HEK293 (cell line): ENCODE measurements around the gene MSLN.

Experiments used
- BCL11A ChIP-seq: fragments of 450-650 bp; formaldehyde crosslinking; IDR thresholded peaks from 2 replicates; pipeline ENCODE4 v1.5.1; 2016; ENCODE audit warnings: low read depth, missing biosample characterization, missing genetic modification characterization
- BCL11B ChIP-seq: fragments of 450-650 bp; formaldehyde crosslinking; IDR thresholded peaks from 2 replicates; pipeline ENCODE4 v1.5.1; 2016; ENCODE audit warnings: low read depth, missing biosample characterization, missing genetic modification characterization
- FEZF1 ChIP-seq: fragments of 450-650 bp; formaldehyde crosslinking; IDR thresholded peaks from 2 replicates; pipeline ENCODE4 v1.5.1; 2016; ENCODE audit warnings: missing biosample characterization, missing genetic modification characterization
- GLIS2 ChIP-seq: fragments of 450-650 bp; formaldehyde crosslinking; IDR thresholded peaks from 2 replicates; pipeline ENCODE4 v1.5.1; 2016; ENCODE audit warnings: missing biosample characterization, missing genetic modification characterization
- KLF10 ChIP-seq: fragments of 450-650 bp; IDR thresholded peaks from 2 replicates; pipeline ENCODE4 v1.5.1; 2018; ENCODE audit warnings: missing biosample characterization, mild to moderate bottlenecking, missing genetic modification characterization
- KLF8 ChIP-seq: fragments of 450-650 bp; formaldehyde crosslinking; IDR thresholded peaks from 2 replicates; pipeline ENCODE4 v1.5.1; 2016; ENCODE audit warnings: missing biosample characterization, missing genetic modification characterization
- SCRT2 ChIP-seq: fragments of 450-650 bp; formaldehyde crosslinking; IDR thresholded peaks from 2 replicates; pipeline ENCODE4 v1.5.1; 2016; ENCODE audit warnings: missing biosample characterization, missing genetic modification characterization
- SP2 ChIP-seq: fragments of 450-650 bp; formaldehyde crosslinking; IDR thresholded peaks from 2 replicates; pipeline ENCODE4 v1.5.1; 2016; ENCODE audit warnings: missing biosample characterization, missing genetic modification characterization
- YY1 ChIP-seq: fragments of 450-650 bp; formaldehyde crosslinking; IDR thresholded peaks from 2 replicates; pipeline ENCODE4 v1.5.1; 2018; ENCODE audit warnings: missing biosample characterization, missing genetic modification characterization
- ZBTB20 ChIP-seq: fragments of 450-650 bp; formaldehyde crosslinking; IDR thresholded peaks from 2 replicates; pipeline ENCODE4 v1.5.1; 2016; ENCODE audit warnings: missing biosample characterization, missing genetic modification characterization
- ZBTB21 ChIP-seq: fragments of 450-650 bp; formaldehyde crosslinking; IDR thresholded peaks from 2 replicates; pipeline ENCODE4 v1.5.1; 2017; ENCODE audit warnings: missing biosample characterization, missing genetic modification characterization
- ZBTB8A ChIP-seq: fragments of 450-650 bp; formaldehyde crosslinking; IDR thresholded peaks from 2 replicates; pipeline ENCODE4 v1.5.1; 2016; ENCODE audit warnings: missing biosample characterization, missing genetic modification characterization
- ZIC2 ChIP-seq: fragments of 450-650 bp; formaldehyde crosslinking; IDR thresholded peaks from 2 replicates; pipeline ENCODE4 v1.5.1; 2016; ENCODE audit warnings: missing biosample characterization, missing genetic modification characterization
- ZNF112 ChIP-seq: fragments of 450-650 bp; formaldehyde crosslinking; IDR thresholded peaks from 2 replicates; pipeline ENCODE4 v1.5.0; 2017; ENCODE audit warnings: missing biosample characterization, missing genetic modification characterization
- ZNF121 ChIP-seq: fragments of 450-650 bp; formaldehyde crosslinking; IDR thresholded peaks from 2 replicates; pipeline ENCODE4 v1.5.1; 2016; ENCODE audit warnings: missing biosample characterization, missing genetic modification characterization
- ZNF2 ChIP-seq: fragments of 450-650 bp; formaldehyde crosslinking; IDR thresholded peaks from 2 replicates; pipeline ENCODE4 v1.5.1; 2016; ENCODE audit warnings: missing biosample characterization, missing genetic modification characterization
- ZNF239 ChIP-seq: fragments of 450-650 bp; formaldehyde crosslinking; IDR thresholded peaks from 2 replicates; pipeline ENCODE4 v1.5.1; 2016; ENCODE audit warnings: missing biosample characterization, missing genetic modification characterization
- ZNF335 ChIP-seq: fragments of 450-650 bp; formaldehyde crosslinking; conservative IDR thresholded peaks from 2 replicates; pipeline ENCODE4 v1.5.1; 2016; ENCODE audit warnings: missing biosample characterization, missing genetic modification characterization
- ZNF473 ChIP-seq: fragments of 450-650 bp; formaldehyde crosslinking; IDR thresholded peaks from 2 replicates; pipeline ENCODE4 v1.5.1; 2017; ENCODE audit warnings: missing biosample characterization, missing genetic modification characterization
- ZNF561 ChIP-seq: fragments of 450-650 bp; IDR thresholded peaks from 2 replicates; pipeline ENCODE4 v1.5.1; 2018; ENCODE audit warnings: missing biosample characterization, missing genetic modification characterization, borderline replicate concordance
- ZNF610 ChIP-seq: fragments of 450-650 bp; formaldehyde crosslinking; IDR thresholded peaks from 2 replicates; pipeline ENCODE4 v1.5.1; 2016; ENCODE audit warnings: missing biosample characterization, missing genetic modification characterization, borderline replicate concordance
- ZNF629 ChIP-seq: fragments of 450-650 bp; formaldehyde crosslinking; IDR thresholded peaks from 2 replicates; pipeline ENCODE4 v1.5.1; 2017; ENCODE audit warnings: missing biosample characterization, missing genetic modification characterization
- ZNF768 ChIP-seq: fragments of 450-650 bp; formaldehyde crosslinking; IDR thresholded peaks from 2 replicates; pipeline ENCODE4 v1.5.1; 2018; ENCODE audit warnings: missing biosample characterization, mild to moderate bottlenecking, missing genetic modification characterization
- ZSCAN30 ChIP-seq: fragments of 450-650 bp; IDR thresholded peaks from 2 replicates; pipeline ENCODE4 v1.5.1; 2018; ENCODE audit warnings: missing biosample characterization, mild to moderate bottlenecking, missing genetic modification characterization, moderate library complexity
- ZXDB ChIP-seq: fragments of 450-650 bp; formaldehyde crosslinking; IDR thresholded peaks from 2 replicates; pipeline ENCODE4 v1.5.1; 2016; ENCODE audit warnings: missing biosample characterization, missing genetic modification characterization
- TF ChIP-seq, protein P1 (sequence below): fragments of 450-650 bp; formaldehyde crosslinking; conservative IDR thresholded peaks from 2 replicates; pipeline ENCODE4 v1.5.1; 2016; ENCODE audit warnings: low read depth, missing biosample characterization, missing genetic modification characterization
- TF ChIP-seq, protein P2 (sequence below): fragments of 450-650 bp; formaldehyde crosslinking; IDR thresholded peaks from 2 replicates; pipeline ENCODE4 v1.5.1; 2016; ENCODE audit warnings: missing biosample characterization, missing genetic modification characterization, low read depth
- TF ChIP-seq, protein P3 (sequence below): fragments of 450-650 bp; formaldehyde crosslinking; IDR thresholded peaks from 2 replicates; pipeline ENCODE4 v1.5.1; 2016; ENCODE audit warnings: missing biosample characterization, missing genetic modification characterization
- TF ChIP-seq, protein P4 (sequence below): fragments of 450-650 bp; formaldehyde crosslinking; IDR thresholded peaks from 2 replicates; pipeline ENCODE4 v1.5.1; 2016; ENCODE audit warnings: missing biosample characterization, missing genetic modification characterization
- TF ChIP-seq, protein P5 (sequence below): IDR thresholded peaks from 2 replicates; pipeline ENCODE4 v1.6.1; 2011; ENCODE audit warnings: mild to moderate bottlenecking, low read depth, low read length, borderline replicate concordance

The MSLN gene

GRCh38 chr16:807347-808084 lies 47.0 kb downstream of the MSLN start (continued):
- TF ChIP-seq, protein P1, sequence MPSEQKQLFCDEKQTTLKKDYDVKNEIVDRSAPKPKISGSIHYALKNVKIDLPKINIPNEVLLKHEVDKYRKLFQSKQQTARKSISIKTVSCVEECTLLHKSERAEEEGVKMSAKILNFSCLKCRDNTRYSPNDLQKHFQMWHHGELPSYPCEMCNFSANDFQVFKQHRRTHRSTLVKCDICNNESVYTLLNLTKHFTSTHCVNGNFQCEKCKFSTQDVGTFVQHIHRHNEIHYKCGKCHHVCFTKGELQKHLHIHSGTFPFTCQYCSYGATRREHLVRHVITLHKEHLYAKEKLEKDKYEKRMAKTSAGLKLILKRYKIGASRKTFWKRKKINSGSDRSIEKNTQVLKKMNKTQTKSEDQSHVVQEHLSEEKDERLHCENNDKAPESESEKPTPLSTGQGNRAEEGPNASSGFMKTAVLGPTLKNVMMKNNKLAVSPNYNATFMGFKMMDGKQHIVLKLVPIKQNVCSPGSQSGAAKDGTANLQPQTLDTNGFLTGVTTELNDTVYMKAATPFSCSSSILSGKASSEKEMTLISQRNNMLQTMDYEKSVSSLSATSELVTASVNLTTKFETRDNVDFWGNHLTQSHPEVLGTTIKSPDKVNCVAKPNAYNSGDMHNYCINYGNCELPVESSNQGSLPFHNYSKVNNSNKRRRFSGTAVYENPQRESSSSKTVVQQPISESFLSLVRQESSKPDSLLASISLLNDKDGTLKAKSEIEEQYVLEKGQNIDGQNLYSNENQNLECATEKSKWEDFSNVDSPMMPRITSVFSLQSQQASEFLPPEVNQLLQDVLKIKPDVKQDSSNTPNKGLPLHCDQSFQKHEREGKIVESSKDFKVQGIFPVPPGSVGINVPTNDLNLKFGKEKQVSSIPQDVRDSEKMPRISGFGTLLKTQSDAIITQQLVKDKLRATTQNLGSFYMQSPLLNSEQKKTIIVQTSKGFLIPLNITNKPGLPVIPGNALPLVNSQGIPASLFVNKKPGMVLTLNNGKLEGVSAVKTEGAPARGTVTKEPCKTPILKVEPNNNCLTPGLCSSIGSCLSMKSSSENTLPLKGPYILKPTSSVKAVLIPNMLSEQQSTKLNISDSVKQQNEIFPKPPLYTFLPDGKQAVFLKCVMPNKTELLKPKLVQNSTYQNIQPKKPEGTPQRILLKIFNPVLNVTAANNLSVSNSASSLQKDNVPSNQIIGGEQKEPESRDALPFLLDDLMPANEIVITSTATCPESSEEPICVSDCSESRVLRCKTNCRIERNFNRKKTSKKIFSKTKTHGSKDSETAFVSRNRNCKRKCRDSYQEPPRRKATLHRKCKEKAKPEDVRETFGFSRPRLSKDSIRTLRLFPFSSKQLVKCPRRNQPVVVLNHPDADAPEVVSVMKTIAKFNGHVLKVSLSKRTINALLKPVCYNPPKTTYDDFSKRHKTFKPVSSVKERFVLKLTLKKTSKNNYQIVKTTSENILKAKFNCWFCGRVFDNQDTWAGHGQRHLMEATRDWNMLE (tag by site-specific recombination) = peak; percentile 89
- TF ChIP-seq ZSCAN30 (tag by site-specific recombination) (peak; percentile 82), ZBTB8A (peak; percentile 96), BCL11B (tag by site-specific recombination) (peak; percentile 93), KLF8 (tag by site-specific recombination) (0 out of 2 replicates have a peak, but pooled peaks have one; percentile 40), ZNF335 (peak; percentile 86), ZIC2 (tag by site-specific recombination) (0 out of 2 replicates have a peak, but pooled peaks have one; percentile 13), ZNF121 (tag by site-specific recombination) (no peak), GLIS2 (tag by site-specific recombination) (no peak; the same call in 1 of the 2 replicates), ZNF561 (tag by site-specific recombination) (peak; percentile 60; the same call in 1 of the 2 replicates), ZNF610 (tag by site-specific recombination) (peak; percentile 80; the same call in 1 of the 2 replicates), ZNF2 (tag by site-specific recombination) (0 out of 2 replicates have a peak, but pooled peaks have one; percentile 50), SCRT2 (tag by site-specific recombination) (0 out of 2 replicates have a peak, but pooled peaks have one; percentile 22), BCL11A (tag by site-specific recombination) (peak; percentile 86), KLF10 (tag by site-specific recombination) (peak; percentile 53; the same call in 1 of the 2 replicates), ZNF473 (tag by site-specific recombination) (no peak), FEZF1 (tag by site-specific recombination) (peak; percentile 92), ZNF629 (peak; percentile 100), ZBTB20 (tag by site-specific recombination) (peak; percentile 88), ZBTB21 (tag by site-specific recombination) (peak; percentile 99), ZXDB (peak; percentile 80; the same call in 1 of the 2 replicates), ZNF768 (tag by site-specific recombination) (no peak), ZNF239 (tag by site-specific recombination) (no peak), SP2 (tag by site-specific recombination) (peak; percentile 86), YY1 (tag by site-specific recombination) (peak; percentile 99), ZNF112 (tag by site-specific recombination) (no peak)
- TF ChIP-seq, protein P2, sequence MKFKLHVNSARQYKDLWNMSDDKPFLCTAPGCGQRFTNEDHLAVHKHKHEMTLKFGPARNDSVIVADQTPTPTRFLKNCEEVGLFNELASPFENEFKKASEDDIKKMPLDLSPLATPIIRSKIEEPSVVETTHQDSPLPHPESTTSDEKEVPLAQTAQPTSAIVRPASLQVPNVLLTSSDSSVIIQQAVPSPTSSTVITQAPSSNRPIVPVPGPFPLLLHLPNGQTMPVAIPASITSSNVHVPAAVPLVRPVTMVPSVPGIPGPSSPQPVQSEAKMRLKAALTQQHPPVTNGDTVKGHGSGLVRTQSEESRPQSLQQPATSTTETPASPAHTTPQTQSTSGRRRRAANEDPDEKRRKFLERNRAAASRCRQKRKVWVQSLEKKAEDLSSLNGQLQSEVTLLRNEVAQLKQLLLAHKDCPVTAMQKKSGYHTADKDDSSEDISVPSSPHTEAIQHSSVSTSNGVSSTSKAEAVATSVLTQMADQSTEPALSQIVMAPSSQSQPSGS (tag by site-specific recombination) = peak; percentile 96
- TF ChIP-seq, protein P3, sequence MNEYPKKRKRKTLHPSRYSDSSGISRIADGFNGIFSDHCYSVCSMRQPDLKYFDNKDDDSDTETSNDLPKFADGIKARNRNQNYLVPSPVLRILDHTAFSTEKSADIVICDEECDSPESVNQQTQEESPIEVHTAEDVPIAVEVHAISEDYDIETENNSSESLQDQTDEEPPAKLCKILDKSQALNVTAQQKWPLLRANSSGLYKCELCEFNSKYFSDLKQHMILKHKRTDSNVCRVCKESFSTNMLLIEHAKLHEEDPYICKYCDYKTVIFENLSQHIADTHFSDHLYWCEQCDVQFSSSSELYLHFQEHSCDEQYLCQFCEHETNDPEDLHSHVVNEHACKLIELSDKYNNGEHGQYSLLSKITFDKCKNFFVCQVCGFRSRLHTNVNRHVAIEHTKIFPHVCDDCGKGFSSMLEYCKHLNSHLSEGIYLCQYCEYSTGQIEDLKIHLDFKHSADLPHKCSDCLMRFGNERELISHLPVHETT (tag by site-specific recombination) = peak; percentile 79; the same call in 1 of the 2 replicates
- TF ChIP-seq, protein P4, sequence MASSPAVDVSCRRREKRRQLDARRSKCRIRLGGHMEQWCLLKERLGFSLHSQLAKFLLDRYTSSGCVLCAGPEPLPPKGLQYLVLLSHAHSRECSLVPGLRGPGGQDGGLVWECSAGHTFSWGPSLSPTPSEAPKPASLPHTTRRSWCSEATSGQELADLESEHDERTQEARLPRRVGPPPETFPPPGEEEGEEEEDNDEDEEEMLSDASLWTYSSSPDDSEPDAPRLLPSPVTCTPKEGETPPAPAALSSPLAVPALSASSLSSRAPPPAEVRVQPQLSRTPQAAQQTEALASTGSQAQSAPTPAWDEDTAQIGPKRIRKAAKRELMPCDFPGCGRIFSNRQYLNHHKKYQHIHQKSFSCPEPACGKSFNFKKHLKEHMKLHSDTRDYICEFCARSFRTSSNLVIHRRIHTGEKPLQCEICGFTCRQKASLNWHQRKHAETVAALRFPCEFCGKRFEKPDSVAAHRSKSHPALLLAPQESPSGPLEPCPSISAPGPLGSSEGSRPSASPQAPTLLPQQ (tag by site-specific recombination) = peak; percentile 48; the same call in 1 of the 2 replicates
- TF ChIP-seq, protein P5, sequence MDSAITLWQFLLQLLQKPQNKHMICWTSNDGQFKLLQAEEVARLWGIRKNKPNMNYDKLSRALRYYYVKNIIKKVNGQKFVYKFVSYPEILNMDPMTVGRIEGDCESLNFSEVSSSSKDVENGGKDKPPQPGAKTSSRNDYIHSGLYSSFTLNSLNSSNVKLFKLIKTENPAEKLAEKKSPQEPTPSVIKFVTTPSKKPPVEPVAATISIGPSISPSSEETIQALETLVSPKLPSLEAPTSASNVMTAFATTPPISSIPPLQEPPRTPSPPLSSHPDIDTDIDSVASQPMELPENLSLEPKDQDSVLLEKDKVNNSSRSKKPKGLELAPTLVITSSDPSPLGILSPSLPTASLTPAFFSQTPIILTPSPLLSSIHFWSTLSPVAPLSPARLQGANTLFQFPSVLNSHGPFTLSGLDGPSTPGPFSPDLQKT = no peak
